HCT116 (cell line): Measurements from ENCODE around the gene HIVEP3. TPM values are rescaled to one million over a fixed set of nuclear protein-coding genes. Genes with fewer than 3 reads are reported as not detected.
A peak's percentile ranks its signal among the peaks of the same experiment; 100 is the strongest.

Source experiments
- ATAC-seq: fragments of 200-7000 bp; cut with Tn5 transposase; 2 replicates; pipeline ENCODE4 v1.9.1; 2020; ENCODE audit warnings: mild to moderate bottlenecking, moderate library complexity
- BruUV-seq: library from RNA; stranded (reverse); fragments of 400-500 nt; replicated peaks from 2 replicates; lab custom pipeline; 2021; lab: Mats Ljungman, UMichigan
- CTCF ChIA-PET: fragments of 300-600 bp; sonication (Branson Sonifier 250); formaldehyde crosslinking; loops from one replicate; lab custom pipeline; 2021; ENCODE audit warnings: antibody characterized with exemption; lab: Charles Lee
- POLR2A ChIA-PET: fragments of 300-600, 350-600 bp; sonication (Branson Sonifier 250); formaldehyde crosslinking; loops from one replicate; lab custom pipeline; 2021; ENCODE audit warnings: antibody characterized with exemption; lab: Charles Lee
- RAD21 ChIA-PET, 2 experiments: fragments of 300-600 bp; sonication (Branson Sonifier 250); formaldehyde crosslinking; loops; one replicate each; lab custom pipeline; 2023; ENCODE audit warnings: low total read pairs in 2 of 2; ENCODE audit not compliant: uncharacterized antibody in 2 of 2, unreplicated experiment in 2 of 2, low non-redundant PET in 1 of 2; lab: Charles Lee
- DNase-seq: peaks from one replicate; pipeline ENCODE4 v3.0.0-alpha.2; 2010; ENCODE audit warnings: low read depth, low spot score
- H2AFZ ChIP-seq: fragments of 200-600 bp; shearing (Covaris generic), sonication (generic); 2 replicates; pipeline ENCODE4 v1.6.1; 2017; ENCODE audit warnings: low read depth, mixed run types, mixed read lengths, antibody characterized with exemption, low read length; ENCODE audit not compliant: poor library complexity, severe bottlenecking
- H3K27ac ChIP-seq: 2 replicates; pipeline ENCODE4 v1.5.1; 2012; ENCODE audit warnings: low read depth, low read length
- H3K27me3 ChIP-seq: fragments of 200-600 bp; sonication (generic); 2 replicates; pipeline ENCODE4 v1.6.1; 2016; ENCODE audit warnings: mixed run types, low read length, mixed read lengths; ENCODE audit not compliant: insufficient read depth
- H3K36me3 ChIP-seq, 2 experiments: fragments of 200-500 bp in 1 of 2; fragments of 200-600 bp in 1 of 2; sonication (Bioruptor generic) in 1 of 2; sonication (generic) in 1 of 2; 2 replicates each; pipeline versions ENCODE4 v1.5.1 to v1.6.1; 2014 to 2016; ENCODE audit warnings: low read length in 2 of 2, inconsistent platforms in 1 of 2, mixed read lengths in 1 of 2, mixed run types in 1 of 2; ENCODE audit not compliant: insufficient read depth in 2 of 2, control insufficient read depth in 1 of 2
- H3K4me1 ChIP-seq, 2 experiments: fragments of 200-600 bp in 1 of 2; sonication (generic) in 1 of 2; 2 replicates each; pipeline versions ENCODE4 v1.5.1 to v1.6.1; 2012 to 2017; ENCODE audit warnings: low read length in 2 of 2, inconsistent platforms in 1 of 2, mild to moderate bottlenecking in 1 of 2, mixed read lengths in 1 of 2, mixed run types in 1 of 2, moderate library complexity in 1 of 2; ENCODE audit not compliant: insufficient read depth in 2 of 2, control insufficient read depth in 1 of 2
- H3K4me2 ChIP-seq: fragments of 200-600 bp; sonication (generic); 2 replicates; pipeline ENCODE4 v1.6.1; 2017; ENCODE audit warnings: mixed run types, low read length, mixed read lengths
- H3K4me3 ChIP-seq, 2 experiments: fragments of 200-600 bp in 1 of 2; sonication (generic) in 1 of 2; replicated peaks in 1 of 2; 2 replicates each; pipeline ENCODE4 v1.5.1; 2011 to 2016; ENCODE audit warnings: low read length in 2 of 2, control low read depth in 1 of 2, low read depth in 1 of 2, mild to moderate bottlenecking in 1 of 2, mixed read lengths in 1 of 2, mixed run types in 1 of 2
- H3K79me2 ChIP-seq: fragments of 200-600 bp; sonication (generic); 2 replicates; pipeline ENCODE4 v1.6.1; 2017; ENCODE audit warnings: mild to moderate bottlenecking, mixed run types, low read length, moderate library complexity, mixed read lengths; ENCODE audit not compliant: insufficient read depth
- H3K9ac ChIP-seq: fragments of 200-600 bp; sonication (generic); 2 replicates; pipeline ENCODE4 v1.6.1; 2016; ENCODE audit warnings: low read length, mixed read lengths
- H3K9me2 ChIP-seq: fragments of 200-600 bp; sonication (generic), shearing (Covaris generic); 2 replicates; pipeline ENCODE4 v1.6.1; 2017; ENCODE audit warnings: mixed run types, mild to moderate bottlenecking, moderate library complexity; ENCODE audit not compliant: insufficient read depth
- H3K9me3 ChIP-seq, 2 experiments: fragments of 200-500 bp in 1 of 2; fragments of 200-600 bp in 1 of 2; sonication (Bioruptor generic) in 1 of 2; sonication (generic) in 1 of 2; 2 replicates each; pipeline ENCODE4 v1.6.1; 2014 to 2017; ENCODE audit warnings: low read length in 2 of 2, mixed read lengths in 2 of 2, inconsistent platforms in 1 of 2, low read depth in 1 of 2, mild to moderate bottlenecking in 1 of 2, mixed run types in 1 of 2, moderate library complexity in 1 of 2; ENCODE audit not compliant: control insufficient read depth in 1 of 2, insufficient read depth in 1 of 2
- H4K20me1 ChIP-seq: fragments of 200-600 bp; sonication (generic), shearing (Covaris generic); 2 replicates; pipeline ENCODE4 v1.6.1; 2017; ENCODE audit warnings: mixed run types, mild to moderate bottlenecking, moderate library complexity; ENCODE audit not compliant: insufficient read depth
- ATF3 ChIP-seq: IDR thresholded peaks from 2 replicates; pipeline ENCODE4 v1.6.1; 2012
- CBX3 ChIP-seq: IDR thresholded peaks from 2 replicates; pipeline ENCODE4 v1.6.1; 2012; ENCODE audit warnings: low read depth
- CEBPB ChIP-seq: IDR thresholded peaks from 2 replicates; pipeline ENCODE4 v1.6.1; 2012; ENCODE audit warnings: low read depth
- CTCF ChIP-seq, 3 experiments: fragments of 200-600 bp in 1 of 3; sonication (generic) in 1 of 3; IDR thresholded peaks in 2 of 3; conservative IDR thresholded peaks in 1 of 3; 2 replicates each; pipeline ENCODE4 v1.5.1; 2012 to 2017; ENCODE audit warnings: low read depth in 2 of 3, low read length in 2 of 3, antibody characterized with exemption in 1 of 3, borderline replicate concordance in 1 of 3, control low read depth in 1 of 3, mild to moderate bottlenecking in 1 of 3, mixed read lengths in 1 of 3, mixed run types in 1 of 3, moderate library complexity in 1 of 3; ENCODE audit not compliant: insufficient read depth in 1 of 3
- ELF1 ChIP-seq: IDR thresholded peaks from 2 replicates; pipeline ENCODE4 v1.6.1; 2012; ENCODE audit warnings: low read depth, borderline replicate concordance
- EZH2 ChIP-seq: fragments of 200-600 bp; sonication (generic); IDR thresholded peaks from 2 replicates; pipeline ENCODE4 v1.6.1; 2017; ENCODE audit warnings: antibody characterized with exemption, mixed run types
- FOSL1 ChIP-seq: IDR thresholded peaks from 2 replicates; pipeline ENCODE4 v1.6.1; 2012; ENCODE audit warnings: low read depth
- JUND ChIP-seq: IDR thresholded peaks from 2 replicates; pipeline ENCODE4 v1.6.1; 2012
- MAX ChIP-seq: IDR thresholded peaks from 2 replicates; pipeline ENCODE4 v1.6.1; 2012
- POLR2AphosphoS5 ChIP-seq: IDR thresholded peaks from 2 replicates; pipeline ENCODE4 v1.6.1; 2011; ENCODE audit warnings: mild to moderate bottlenecking, low read depth, low read length, moderate library complexity
- RAD21 ChIP-seq: IDR thresholded peaks from 2 replicates; pipeline ENCODE4 v1.6.1; 2012; ENCODE audit warnings: low read depth, mild to moderate bottlenecking
- REST ChIP-seq: IDR thresholded peaks from 2 replicates; pipeline ENCODE4 v1.6.1; 2012; ENCODE audit warnings: low read depth
- SIN3A ChIP-seq: IDR thresholded peaks from 2 replicates; pipeline ENCODE4 v1.6.1; 2012; ENCODE audit warnings: low read depth
- SRF ChIP-seq: IDR thresholded peaks from 2 replicates; pipeline ENCODE4 v1.6.1; 2012; ENCODE audit warnings: low read depth
- TCF7L2 ChIP-seq: IDR thresholded peaks from 2 replicates; pipeline ENCODE4 v1.7.0; 2011; ENCODE audit warnings: borderline replicate concordance, inconsistent platforms; ENCODE audit not compliant: insufficient read depth, insufficient read length; ENCODE audit errors: extremely low read depth
- ZFX ChIP-seq: fragments of 450-650 bp; IDR thresholded peaks from 2 replicates; pipeline ENCODE4 v1.6.1; 2017
- ZNF274 ChIP-seq: fragments of 200-500 bp; sonication (Bioruptor generic); IDR thresholded peaks from 2 replicates; pipeline ENCODE4 v1.6.1; 2014; ENCODE audit warnings: mild to moderate bottlenecking, low read depth, low read length, inconsistent platforms
- intact Hi-C: fragments of 100-400 bp; cut with micrococcal nuclease; formaldehyde crosslinking; loops from 2 replicates; pipeline ENCODE4 v1.10.0; 2022
- total RNA-seq: library from RNA; stranded (reverse); gene quantifications from one replicate; pipeline ENCODE4 v1.2.1, GENCODE V29; 2021; ENCODE audit not compliant: unreplicated experiment
- TF ChIP-seq, protein P1 (sequence below): IDR thresholded peaks from 2 replicates; pipeline ENCODE4 v1.6.1; 2011; ENCODE audit warnings: mild to moderate bottlenecking, low read length, moderate library complexity; ENCODE audit not compliant: insufficient replicate concordance; ENCODE audit errors: extremely low read depth

Gene HIVEP3
- total RNA-seq, 1 experiment from 2014 or later, result 7.1 TPM

GRCh38 chr1:41496080-41497055 is 422.4 kb downstream of the HIVEP3 start:
- intact Hi-C loops, result no loop called here
- ChIA-PET CTCF (interaction anchor here (1.0 to 3.7 kb wide), 5 partner anchors 11 to 19 kb away, joined by 3 to 27 read pairs (median 4); partner anchors contain the start of gene EDN2), RAD21 (no interaction called here), POLR2A (no interaction called here)
- Histone ChIP-seq H2AFZ (peak overlapping the region; percentile 84), H3K9me3 (no peaks in the 10 kb centered on the region), H3K9me2 (no peaks in the 10 kb centered on the region), H4K20me1 (no peaks in the 10 kb centered on the region), H3K27ac (peak overlapping the region; percentile 59), H3K4me1 (peaks cover 70 to 99% of the 10 kb centered on the region in 2 experiments), H3K36me3 (no peaks in the 10 kb centered on the region), H3K4me2 (peak overlapping the region; percentile 98), H3K79me2 (no peaks in the 10 kb centered on the region), H3K9ac (peak overlapping the region; percentile 75), H3K27me3 (no peaks in the 10 kb centered on the region), H3K4me3 (peak overlapping the region; percentile 27 to 58)
- DNase-seq (peak; percentile 73), ATAC-seq (peak; percentile 69)
- no TSS peak for BruUV-seq
- no peak for TF ChIP-seq FOSL1
- no peak for TF ChIP-seq CEBPB
- no peak for TF ChIP-seq ZNF274
- TF ChIP-seq MAX, result no peak
- TF ChIP-seq ATF3, result no peak
- no peak for TF ChIP-seq JUND
- TF ChIP-seq SRF, result no peak
- no peak for TF ChIP-seq CTCF (IDR thresholded peaks at IDR 0.05 in 2 of 3, conservative IDR thresholded peaks at IDR 0.05 in 1 of 3; ENCODE audit: borderline replicate concordance in 1 of 3, insufficient read depth in 1 of 3, low read depth in 2 of 3, low read length in 2 of 3)
- no peak for TF ChIP-seq RAD21
- 0 out of 2 replicates have a peak, but pooled peaks have one; percentile 21 for TF ChIP-seq POLR2AphosphoS5
- TF ChIP-seq SIN3A, result no peak
- TF ChIP-seq CBX3, result no peak
- peak; percentile 99 for TF ChIP-seq TCF7L2
- no peak for TF ChIP-seq REST
- TF ChIP-seq ZFX, result peak; percentile 22; the same call in 1 of the 2 replicates
- TF ChIP-seq EZH2, result no peak
- TF ChIP-seq, protein P1, sequence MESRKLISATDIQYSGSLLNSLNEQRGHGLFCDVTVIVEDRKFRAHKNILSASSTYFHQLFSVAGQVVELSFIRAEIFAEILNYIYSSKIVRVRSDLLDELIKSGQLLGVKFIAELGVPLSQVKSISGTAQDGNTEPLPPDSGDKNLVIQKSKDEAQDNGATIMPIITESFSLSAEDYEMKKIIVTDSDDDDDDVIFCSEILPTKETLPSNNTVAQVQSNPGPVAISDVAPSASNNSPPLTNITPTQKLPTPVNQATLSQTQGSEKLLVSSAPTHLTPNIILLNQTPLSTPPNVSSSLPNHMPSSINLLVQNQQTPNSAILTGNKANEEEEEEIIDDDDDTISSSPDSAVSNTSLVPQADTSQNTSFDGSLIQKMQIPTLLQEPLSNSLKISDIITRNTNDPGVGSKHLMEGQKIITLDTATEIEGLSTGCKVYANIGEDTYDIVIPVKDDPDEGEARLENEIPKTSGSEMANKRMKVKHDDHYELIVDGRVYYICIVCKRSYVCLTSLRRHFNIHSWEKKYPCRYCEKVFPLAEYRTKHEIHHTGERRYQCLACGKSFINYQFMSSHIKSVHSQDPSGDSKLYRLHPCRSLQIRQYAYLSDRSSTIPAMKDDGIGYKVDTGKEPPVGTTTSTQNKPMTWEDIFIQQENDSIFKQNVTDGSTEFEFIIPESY, result no peak
- TF ChIP-seq ELF1, result no peak
